Measurements from ENCODE around the gene B3GALT6.

The B3GALT6 gene

DNA sequence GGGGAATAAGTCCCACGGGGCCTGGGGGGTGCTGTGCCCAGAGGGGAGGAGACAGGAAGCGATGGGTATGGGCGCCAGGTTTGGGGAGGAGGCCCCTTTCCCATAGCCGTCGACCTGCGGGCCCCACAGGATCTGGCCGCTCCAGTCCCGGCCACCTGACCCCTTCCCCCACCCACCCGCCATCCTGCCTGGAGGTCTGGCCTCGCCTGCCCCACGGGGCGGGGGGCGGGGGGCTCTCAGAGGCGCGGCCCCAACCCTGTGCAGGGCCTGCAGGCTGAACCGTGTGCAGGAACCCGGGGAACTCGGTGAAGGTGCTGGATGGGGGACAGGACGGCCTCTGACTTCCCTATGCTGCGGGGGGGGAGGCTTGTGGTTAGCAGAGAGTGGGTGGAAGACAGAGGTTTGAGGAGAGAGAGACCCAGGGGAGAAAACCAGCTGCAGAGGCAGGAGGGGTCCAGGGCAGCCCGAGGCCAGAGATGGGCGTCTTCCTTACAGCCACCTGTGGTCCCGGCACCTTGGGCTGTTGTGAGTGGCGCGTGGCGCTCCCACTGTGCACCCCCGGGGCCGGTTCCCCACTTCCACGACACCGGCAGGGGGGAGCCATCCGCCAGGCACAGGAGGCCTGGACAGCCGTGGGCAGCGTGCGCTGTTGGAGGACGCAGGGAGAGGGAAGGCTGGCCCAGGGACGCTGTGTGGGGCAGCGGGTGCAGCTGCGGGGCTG, 23.2 kb upstream of the B3GALT6 start:
- no peaks in the 10 kb centered on the region for H3K9me2 ChIP-seq (replicated peaks; ENCODE audit: insufficient read depth, low read length)
- H3K27ac ChIP-seq (ENCODE audit: low read length), result no peak overlapping the region
- H4K20me1 ChIP-seq (ENCODE audit: insufficient read depth, low read length), result no peaks in the 10 kb centered on the region
- H3K27me3 ChIP-seq (replicated peaks; ENCODE audit: insufficient read depth, low read length), result peaks cover 84% of the 10 kb centered on the region
- H3F3A ChIP-seq (ENCODE audit: insufficient read depth, low read length), result no peaks in the 10 kb centered on the region
- TF ChIP-seq, protein P1, sequence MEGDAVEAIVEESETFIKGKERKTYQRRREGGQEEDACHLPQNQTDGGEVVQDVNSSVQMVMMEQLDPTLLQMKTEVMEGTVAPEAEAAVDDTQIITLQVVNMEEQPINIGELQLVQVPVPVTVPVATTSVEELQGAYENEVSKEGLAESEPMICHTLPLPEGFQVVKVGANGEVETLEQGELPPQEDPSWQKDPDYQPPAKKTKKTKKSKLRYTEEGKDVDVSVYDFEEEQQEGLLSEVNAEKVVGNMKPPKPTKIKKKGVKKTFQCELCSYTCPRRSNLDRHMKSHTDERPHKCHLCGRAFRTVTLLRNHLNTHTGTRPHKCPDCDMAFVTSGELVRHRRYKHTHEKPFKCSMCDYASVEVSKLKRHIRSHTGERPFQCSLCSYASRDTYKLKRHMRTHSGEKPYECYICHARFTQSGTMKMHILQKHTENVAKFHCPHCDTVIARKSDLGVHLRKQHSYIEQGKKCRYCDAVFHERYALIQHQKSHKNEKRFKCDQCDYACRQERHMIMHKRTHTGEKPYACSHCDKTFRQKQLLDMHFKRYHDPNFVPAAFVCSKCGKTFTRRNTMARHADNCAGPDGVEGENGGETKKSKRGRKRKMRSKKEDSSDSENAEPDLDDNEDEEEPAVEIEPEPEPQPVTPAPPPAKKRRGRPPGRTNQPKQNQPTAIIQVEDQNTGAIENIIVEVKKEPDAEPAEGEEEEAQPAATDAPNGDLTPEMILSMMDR (IDR thresholded peaks at IDR 0.05; ENCODE audit: low read length), result no peak
- TF ChIP-seq EZH2phosphoT487 (IDR thresholded peaks at IDR 0.05; ENCODE audit: low read length) (no peak), EZH2 (optimal IDR thresholded peaks at IDR 0.05; ENCODE audit: low read depth, low read length) (no peak)
- H3K4me1 ChIP-seq (ENCODE audit: low read length), result no peaks in the 10 kb centered on the region
- no peaks in the 10 kb centered on the region for H3K79me2 ChIP-seq (ENCODE audit: low read length)
- no peak for DNase-seq
- no peaks in the 10 kb centered on the region for H3K9me3 ChIP-seq (replicated peaks; ENCODE audit: insufficient read depth, low read length)
- no peak overlapping the region for H3K4me2 ChIP-seq (ENCODE audit: low read depth, low read length)
- no peaks in the 10 kb centered on the region for H3K36me3 ChIP-seq (replicated peaks; ENCODE audit: insufficient read depth, low read length)
- H3K9ac ChIP-seq (ENCODE audit: low read length), result no peak overlapping the region
- H3K4me3 ChIP-seq (ENCODE audit: low read length), result no peak overlapping the region
- H2AFZ ChIP-seq (ENCODE audit: low read length), result no peak overlapping the region

DNA sequence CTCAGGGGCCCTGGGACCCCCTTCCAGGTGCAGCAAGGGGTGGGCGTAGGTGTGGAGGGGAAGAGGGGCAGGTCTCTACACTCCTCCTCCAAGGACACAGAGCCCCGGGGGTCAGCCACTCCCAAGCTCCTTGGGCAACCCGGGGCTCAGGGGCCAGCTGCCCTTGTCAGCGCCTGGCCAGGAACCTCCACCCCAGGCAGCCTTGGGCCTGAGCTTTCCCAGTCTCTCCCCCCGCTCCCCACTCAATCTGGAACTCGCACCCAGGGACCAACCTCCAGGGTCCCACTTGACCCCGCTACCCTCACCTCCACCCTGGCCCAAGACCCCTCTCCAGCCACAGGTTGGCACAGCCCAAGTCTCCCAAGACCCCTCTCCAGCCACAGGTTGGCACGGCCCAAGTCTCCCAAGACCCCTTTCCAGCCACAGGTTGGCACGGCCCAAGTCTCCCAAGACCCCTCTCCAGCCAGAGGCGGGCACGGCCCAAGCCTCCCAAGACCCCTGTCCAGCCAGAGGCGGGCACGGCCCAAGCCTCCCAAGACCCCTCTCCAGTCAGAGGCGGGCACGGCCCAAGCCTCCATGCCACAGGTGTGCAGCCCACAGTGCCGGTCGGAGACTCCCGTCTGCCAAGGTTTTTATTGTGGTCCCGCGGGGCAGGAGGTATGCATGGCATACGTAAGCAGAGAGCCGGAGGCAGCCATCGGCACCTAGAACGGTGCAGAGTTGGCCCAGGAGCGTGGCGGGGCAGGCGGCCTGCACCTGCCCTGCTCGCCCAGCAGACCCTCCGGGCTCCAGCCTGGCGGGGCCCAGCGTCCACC, 21.1 kb upstream of the B3GALT6 start:
- Histone ChIP-seq H2AFZ (ENCODE audit: low read length) (no peak overlapping the region), H3K4me1 (ENCODE audit: low read length) (no peaks in the 10 kb centered on the region), H3K4me2 (ENCODE audit: low read depth, low read length) (no peak overlapping the region), H3K4me3 (ENCODE audit: low read length) (no peak overlapping the region), H3K27me3 (replicated peaks; ENCODE audit: insufficient read depth, low read length) (peaks cover 64% of the 10 kb centered on the region), H3K79me2 (ENCODE audit: low read length) (no peaks in the 10 kb centered on the region), H3K36me3 (replicated peaks; ENCODE audit: insufficient read depth, low read length) (no peaks in the 10 kb centered on the region), H3K27ac (ENCODE audit: low read length) (no peak overlapping the region), H3K9me3 (replicated peaks; ENCODE audit: insufficient read depth, low read length) (no peaks in the 10 kb centered on the region), H3K9ac (ENCODE audit: low read length) (no peak overlapping the region), H3F3A (ENCODE audit: insufficient read depth, low read length) (no peaks in the 10 kb centered on the region), H3K9me2 (replicated peaks; ENCODE audit: insufficient read depth, low read length) (no peaks in the 10 kb centered on the region), H4K20me1 (ENCODE audit: insufficient read depth, low read length) (no peaks in the 10 kb centered on the region)
- TF ChIP-seq EZH2phosphoT487 (IDR thresholded peaks at IDR 0.05; ENCODE audit: low read length) (no peak), EZH2 (optimal IDR thresholded peaks at IDR 0.05; ENCODE audit: low read depth, low read length) (no peak)
- TF ChIP-seq, protein P1 (IDR thresholded peaks at IDR 0.05; ENCODE audit: low read length), result no peak
- no peak for DNase-seq

DNA sequence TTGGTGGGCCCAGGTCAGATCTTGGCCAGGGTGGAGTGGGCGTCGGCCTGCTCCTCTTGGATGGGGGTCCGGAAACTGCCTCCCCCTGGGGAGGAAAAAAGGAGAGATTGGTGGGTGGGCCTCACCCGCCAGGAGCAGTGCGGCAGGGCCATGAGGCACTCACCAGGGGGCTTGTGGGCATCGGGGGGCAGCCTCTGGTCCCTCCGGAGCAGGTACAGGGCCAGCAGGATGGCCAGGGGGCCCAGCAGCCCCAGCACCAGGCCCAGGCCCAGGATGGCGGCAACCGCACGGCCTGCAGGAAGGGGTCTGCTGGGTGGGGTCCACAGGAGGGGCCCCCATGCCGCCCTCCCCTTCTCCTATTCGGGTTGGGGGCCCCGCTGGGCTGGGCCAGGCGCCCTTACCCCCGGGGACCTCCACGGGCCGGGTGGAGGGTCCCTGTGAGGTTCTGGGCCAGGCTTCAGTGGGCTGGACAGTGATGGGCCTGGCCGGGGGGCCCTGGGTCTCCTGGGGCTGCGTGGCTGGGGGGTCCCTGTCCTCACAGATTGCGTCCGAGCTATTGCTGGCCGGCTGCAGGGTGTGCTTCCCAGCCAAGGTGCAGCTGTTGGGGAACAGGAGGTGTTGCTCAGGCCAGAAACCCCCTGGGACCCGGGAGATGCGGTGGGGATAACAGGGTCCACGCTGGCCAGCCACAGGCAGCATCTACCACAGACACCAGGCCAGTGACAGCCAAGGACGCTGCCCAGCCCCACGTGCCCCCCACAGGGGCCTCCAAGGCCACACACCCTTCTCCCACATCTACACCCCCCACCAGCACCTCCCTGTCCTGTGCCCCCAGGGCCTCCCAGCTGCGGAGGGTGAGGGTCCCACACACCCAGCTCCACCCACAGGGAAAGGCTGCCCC, 20.2 kb upstream of the B3GALT6 start:
- H2AFZ ChIP-seq (ENCODE audit: low read length), result no peak overlapping the region
- TF ChIP-seq EZH2 (optimal IDR thresholded peaks at IDR 0.05; ENCODE audit: low read depth, low read length), result no peak
- H3K4me2 ChIP-seq (ENCODE audit: low read depth, low read length), result no peak overlapping the region

More for the DNA sequence above, 20.2 kb upstream of the B3GALT6 start:
- DNase-seq, result no peak
- Histone ChIP-seq H3K4me3 (ENCODE audit: low read length) (no peak overlapping the region), H4K20me1 (ENCODE audit: insufficient read depth, low read length) (no peaks in the 10 kb centered on the region), H3K27me3 (replicated peaks; ENCODE audit: insufficient read depth, low read length) (peaks cover 55% of the 10 kb centered on the region), H3K4me1 (ENCODE audit: low read length) (no peaks in the 10 kb centered on the region), H3K9me3 (replicated peaks; ENCODE audit: insufficient read depth, low read length) (no peaks in the 10 kb centered on the region), H3K9ac (ENCODE audit: low read length) (no peak overlapping the region), H3K36me3 (replicated peaks; ENCODE audit: insufficient read depth, low read length) (no peaks in the 10 kb centered on the region), H3K27ac (ENCODE audit: low read length) (no peak overlapping the region), H3K79me2 (ENCODE audit: low read length) (no peaks in the 10 kb centered on the region), H3K9me2 (replicated peaks; ENCODE audit: insufficient read depth, low read length) (no peaks in the 10 kb centered on the region), H3F3A (ENCODE audit: insufficient read depth, low read length) (0 out of 2 replicates have a peak, but pooled peaks cover 2% of the 10 kb centered on the region)
